ENCODE data around the gene GIMD1. TPM values are rescaled to one million over a fixed set of nuclear protein-coding genes. Genes with fewer than 3 reads are reported as not detected.

The GIMD1 gene
- total RNA-seq, 2 experiments from 2014 or later = not detected

GRCh38 chr4:106384878-106385277 is 16.3 kb upstream of the GIMD1 start:
- Histone ChIP-seq H3K4me1 (ENCODE audit: insufficient read depth, low read length) (no peaks in the 10 kb centered on the region), H3K36me3 (ENCODE audit: insufficient read depth, low read length) (no peaks in the 10 kb centered on the region), H3K27ac (ENCODE audit: low read depth in 1 of 2, low read length in 2 of 2) (no peak overlapping the region), H3K4me3 (ENCODE audit: low read length) (no peak overlapping the region), H3K27me3 (ENCODE audit: control insufficient read depth in 1 of 2, insufficient read depth in 2 of 2, low read length in 2 of 2) (no peaks in the 10 kb centered on the region), H3K9me3 (ENCODE audit: control insufficient read depth in 1 of 2, insufficient read depth in 1 of 2, low read length in 2 of 2) (peaks cover 0 to 13% of the 10 kb centered on the region in 2 experiments)
- Mint-ChIP-seq H3K36me3 (ENCODE audit: low read depth) (no peaks in the 10 kb centered on the region), H3K4me1 (ENCODE audit: low read depth) (no peaks in the 10 kb centered on the region), H3K27ac (no peak overlapping the region), H3K4me3 (no peak overlapping the region), H3K27me3 (peaks cover 11% of the 10 kb centered on the region), H3K9me3 (peaks cover 4% of the 10 kb centered on the region)
- ChIA-PET POLR2A (no interaction called here), CTCF (no interaction called here)
- ATAC-seq (ENCODE audit: poor library complexity) (no peak), DNase-seq (no peak)
- intact Hi-C loops (cut with DNase I, micrococcal nuclease) = no loop called here
- TF ChIP-seq CTCF (IDR thresholded peaks at IDR 0.05) = no peak

- Histone ChIP-seq H3K27me3 (ENCODE audit: control insufficient read depth in 1 of 2, insufficient read depth in 2 of 2, low read length in 2 of 2) (no peaks in the 10 kb centered on the region), H3K4me3 (ENCODE audit: low read length) (no peak overlapping the region), H3K36me3 (ENCODE audit: insufficient read depth, low read length) (no peaks in the 10 kb centered on the region), H3K27ac (ENCODE audit: low read depth in 1 of 2, low read length in 2 of 2) (no peak overlapping the region), H3K4me1 (ENCODE audit: insufficient read depth, low read length) (no peaks in the 10 kb centered on the region), H3K9me3 (ENCODE audit: control insufficient read depth in 1 of 2, insufficient read depth in 1 of 2, low read length in 2 of 2) (peaks cover 0 to 4% of the 10 kb centered on the region in 2 experiments)
- no peak for DNase-seq
- ChIA-PET POLR2A (no interaction called here), CTCF (no interaction called here)
- Mint-ChIP-seq H3K4me1 (ENCODE audit: low read depth) (no peaks in the 10 kb centered on the region), H3K27ac (no peak overlapping the region), H3K36me3 (ENCODE audit: low read depth) (no peaks in the 10 kb centered on the region), H3K27me3 (peaks cover 18% of the 10 kb centered on the region), H3K4me3 (no peak overlapping the region), H3K9me3 (peaks cover 4% of the 10 kb centered on the region)
- TF ChIP-seq CTCF (IDR thresholded peaks at IDR 0.05) = no peak
- no peak for ATAC-seq (ENCODE audit: poor library complexity)
- intact Hi-C loops (cut with DNase I, micrococcal nuclease) = no loop called here
Measured at GRCh38 chr4:106380179-106380578, 11.6 kb upstream of the GIMD1 start.

GRCh38 chr4:106373026-106373425 is 4.4 kb upstream of the GIMD1 start:
- Histone ChIP-seq H3K4me3 (ENCODE audit: low read length) (no peak overlapping the region), H3K4me1 (ENCODE audit: insufficient read depth, low read length) (no peaks in the 10 kb centered on the region), H3K27me3 (ENCODE audit: control insufficient read depth in 1 of 2, insufficient read depth in 2 of 2, low read length in 2 of 2) (peaks cover 0 to 14% of the 10 kb centered on the region in 2 experiments), H3K27ac (ENCODE audit: low read depth in 1 of 2, low read length in 2 of 2) (no peak overlapping the region), H3K9me3 (ENCODE audit: control insufficient read depth in 1 of 2, insufficient read depth in 1 of 2, low read length in 2 of 2) (no peaks in the 10 kb centered on the region), H3K36me3 (ENCODE audit: insufficient read depth, low read length) (no peaks in the 10 kb centered on the region)
- H3K27ac Mint-ChIP-seq = no peak overlapping the region
- POLR2A ChIA-PET = no interaction called here
- DNase-seq (no peak), ATAC-seq (ENCODE audit: poor library complexity) (no peak)
- CTCF ChIA-PET = no interaction called here
- no peaks in the 10 kb centered on the region for H3K9me3 Mint-ChIP-seq
- H3K4me3 Mint-ChIP-seq = no peak overlapping the region
- intact Hi-C loops (cut with DNase I, micrococcal nuclease) = no loop called here
- no peak for TF ChIP-seq CTCF (IDR thresholded peaks at IDR 0.05)
- H3K27me3 Mint-ChIP-seq = peaks cover 35% of the 10 kb centered on the region
- no peaks in the 10 kb centered on the region for H3K36me3 Mint-ChIP-seq (ENCODE audit: low read depth)
- H3K4me1 Mint-ChIP-seq (ENCODE audit: low read depth) = no peaks in the 10 kb centered on the region
